Measurements from ENCODE around the gene BLM. TPM values are rescaled to one million over a fixed set of nuclear protein-coding genes. Genes with fewer than 3 reads are reported as not detected.

BLM gene
- polyA plus RNA-seq, 1 donor (not counting 4 experiments of a cell fraction or from before 2014, with no cell fraction given), result 4.4 TPM

- H3K4me3 ChIP-seq (ENCODE audit: control insufficient read depth in 2 of 3, extremely low read depth in 1 of 3, insufficient read depth in 2 of 3, low read depth in 1 of 3, low read length in 3 of 3), result no peak overlapping the region
- no peak overlapping the region for H3K9ac ChIP-seq (ENCODE audit: control insufficient read depth, extremely low read depth, insufficient read depth, low read length)
- FAIRE-seq (no peak), DNase-seq (ENCODE audit: low read depth, low spot score) (no peak)
- H3K79me2 ChIP-seq (ENCODE audit: control insufficient read depth, insufficient read depth, low read length), result no peaks in the 10 kb centered on the region
- TF ChIP-seq CTCF (optimal IDR thresholded peaks at IDR 0.05 in 1 of 3, IDR thresholded peaks at IDR 0.05 in 1 of 3, conservative IDR thresholded peaks at IDR 0.05 in 1 of 3; ENCODE audit: extremely low read depth in 1 of 3, insufficient read depth in 2 of 3, low read length in 3 of 3) (no peak), EZH2 (IDR thresholded peaks at IDR 0.05; ENCODE audit: low read length) (no peak)
- peaks cover 0 to 4% of the 10 kb centered on the region in 2 experiments for H3K36me3 ChIP-seq (ENCODE audit: control insufficient read depth in 2 of 2, extremely low read depth in 1 of 2, insufficient read depth in 2 of 2, low read length in 2 of 2)
- H3K9me1 ChIP-seq (ENCODE audit: control insufficient read depth, extremely low read depth, insufficient read depth, low read length), result no peaks in the 10 kb centered on the region
- H3K9me3 ChIP-seq (ENCODE audit: control insufficient read depth, low read depth, low read length), result no peaks in the 10 kb centered on the region
- H3K4me2 ChIP-seq (ENCODE audit: control insufficient read depth, extremely low read depth, insufficient read depth, low read depth, low read length), result no peak overlapping the region
- dilution Hi-C loops (cut with MboI; ENCODE audit: extremely low pct_ligation_motif_present, low sequenced_read_pairs), result no loop called here
- H4K20me1 ChIP-seq (ENCODE audit: control insufficient read depth, extremely low read depth, insufficient read depth, low read length), result no peaks in the 10 kb centered on the region
- H2AFZ ChIP-seq (ENCODE audit: control insufficient read depth, low read length), result no peak overlapping the region
- H3K27ac ChIP-seq (ENCODE audit: control insufficient read depth, insufficient read depth, low read length), result no peak overlapping the region
- H3K4me1 ChIP-seq (ENCODE audit: control insufficient read depth, extremely low read depth, insufficient read depth, low read length), result no peaks in the 10 kb centered on the region
- no peaks in the 10 kb centered on the region for H3K27me3 ChIP-seq (ENCODE audit: control insufficient read depth, extremely low read depth, insufficient read depth, low read length)
These were observed 32.6 kb downstream of the BLM start for GRCh38 chr15:90749754-90750153.

GRCh38 chr15:90750186-90750585 lies 33.0 kb downstream of the BLM start:
- Histone ChIP-seq H3K79me2 (ENCODE audit: control insufficient read depth, insufficient read depth, low read length) (no peaks in the 10 kb centered on the region), H2AFZ (ENCODE audit: control insufficient read depth, low read length) (no peak overlapping the region), H3K36me3 (ENCODE audit: control insufficient read depth in 2 of 2, extremely low read depth in 1 of 2, insufficient read depth in 2 of 2, low read length in 2 of 2) (peaks cover 0 to 6% of the 10 kb centered on the region in 2 experiments), H3K27me3 (ENCODE audit: control insufficient read depth, extremely low read depth, insufficient read depth, low read length) (no peaks in the 10 kb centered on the region), H4K20me1 (ENCODE audit: control insufficient read depth, extremely low read depth, insufficient read depth, low read length) (no peaks in the 10 kb centered on the region), H3K27ac (ENCODE audit: control insufficient read depth, insufficient read depth, low read length) (no peak overlapping the region), H3K9me3 (ENCODE audit: control insufficient read depth, low read depth, low read length) (no peaks in the 10 kb centered on the region), H3K4me3 (ENCODE audit: control insufficient read depth in 2 of 3, extremely low read depth in 1 of 3, insufficient read depth in 2 of 3, low read depth in 1 of 3, low read length in 3 of 3) (no peak overlapping the region), H3K4me2 (ENCODE audit: control insufficient read depth, extremely low read depth, insufficient read depth, low read depth, low read length) (no peak overlapping the region), H3K4me1 (ENCODE audit: control insufficient read depth, extremely low read depth, insufficient read depth, low read length) (no peaks in the 10 kb centered on the region), H3K9ac (ENCODE audit: control insufficient read depth, extremely low read depth, insufficient read depth, low read length) (no peak overlapping the region), H3K9me1 (ENCODE audit: control insufficient read depth, extremely low read depth, insufficient read depth, low read length) (no peaks in the 10 kb centered on the region)
- DNase-seq (ENCODE audit: low read depth, low spot score) (no peak), FAIRE-seq (no peak)
- dilution Hi-C loops (cut with MboI; ENCODE audit: extremely low pct_ligation_motif_present, low sequenced_read_pairs), result no loop called here
- TF ChIP-seq EZH2 (IDR thresholded peaks at IDR 0.05; ENCODE audit: low read length) (no peak), CTCF (optimal IDR thresholded peaks at IDR 0.05 in 1 of 3, IDR thresholded peaks at IDR 0.05 in 1 of 3, conservative IDR thresholded peaks at IDR 0.05 in 1 of 3; ENCODE audit: extremely low read depth in 1 of 3, insufficient read depth in 2 of 3, low read length in 3 of 3) (no peak)

Data from keratinocyte (primary cell).